ACC112 (cell line): Measurements from ENCODE around the gene ABLIM1.
A peak's percentile ranks its signal among the peaks of the same experiment; 100 is the strongest.

ENCODE experiments used
- H2AFZ ChIP-seq: fragments of 200-600 bp; sonication (generic); one replicate; pipeline ENCODE4 v1.6.0; 2017; ENCODE audit warnings: antibody characterized with exemption, low read length; ENCODE audit not compliant: unreplicated experiment
- H3K27ac ChIP-seq: fragments of 200-600 bp; sonication (generic); 2 replicates; pipeline ENCODE4 v1.5.1; 2014; ENCODE audit warnings: low read depth, mild to moderate bottlenecking, antibody characterized with exemption, low read length, moderate library complexity
- H3K27me3 ChIP-seq: fragments of 200-600 bp; sonication (generic); 2 replicates; pipeline ENCODE4 v1.6.1; 2014; ENCODE audit warnings: mild to moderate bottlenecking, antibody characterized with exemption, low read length, moderate library complexity, mixed read lengths; ENCODE audit not compliant: insufficient read depth
- H3K36me3 ChIP-seq: fragments of 200-600 bp; sonication (generic); 2 replicates; pipeline ENCODE4 v1.6.1; 2016; ENCODE audit warnings: mild to moderate bottlenecking, antibody characterized with exemption, low read length, moderate library complexity, mixed read lengths; ENCODE audit not compliant: insufficient read depth
- H3K4me1 ChIP-seq: fragments of 200-600 bp; sonication (generic); one replicate; pipeline ENCODE4 v1.6.1; 2016; ENCODE audit warnings: low read length, mixed read lengths; ENCODE audit not compliant: insufficient read depth, unreplicated experiment, control insufficient read depth
- H3K4me3 ChIP-seq: fragments of 200-600 bp; sonication (generic); 2 replicates; pipeline ENCODE4 v1.5.1; 2014; ENCODE audit warnings: mild to moderate bottlenecking, low read depth, low read length
- H3K79me2 ChIP-seq: fragments of 200-600 bp; sonication (generic); one replicate; pipeline ENCODE4 v1.6.0; 2016; ENCODE audit warnings: low read length; ENCODE audit not compliant: control insufficient read depth, unreplicated experiment, insufficient read depth

Gene ABLIM1

DNA sequence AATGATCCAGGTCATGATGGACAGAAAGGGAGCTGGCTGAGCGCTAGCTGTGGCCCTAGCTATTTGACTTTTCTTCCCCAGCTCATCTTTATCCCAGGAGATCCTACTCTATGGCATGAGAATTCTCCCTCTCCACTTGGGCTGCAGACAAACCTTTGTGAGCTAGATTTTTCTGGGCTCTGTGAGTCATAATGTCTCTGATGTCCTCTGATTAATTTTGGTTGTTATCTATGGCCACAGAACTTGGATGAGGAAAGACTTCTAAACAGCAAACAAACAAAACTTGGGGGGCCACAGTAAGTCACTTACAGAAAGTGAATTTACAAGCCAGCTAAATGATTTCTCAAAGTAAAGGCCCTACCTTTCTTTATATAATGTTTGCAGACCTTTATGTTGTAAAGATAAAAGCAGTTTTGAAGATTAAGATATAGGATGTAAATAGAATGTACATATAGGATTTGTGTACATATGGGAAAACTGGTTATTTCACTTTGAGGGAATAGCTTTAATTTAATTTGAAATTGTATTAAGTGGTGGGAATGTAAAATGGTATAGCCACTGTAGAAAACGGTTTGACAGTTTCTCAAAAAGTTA, 10.4 kb downstream of the ABLIM1 start:
- Histone ChIP-seq H2AFZ (no peak overlapping the region), H3K4me3 (no peak overlapping the region), H3K36me3 (no peaks in the 10 kb centered on the region), H3K27ac (no peak overlapping the region), H3K79me2 (no peaks in the 10 kb centered on the region), H3K4me1 (peaks cover 34% of the 10 kb centered on the region), H3K27me3 (no peaks in the 10 kb centered on the region)

DNA sequence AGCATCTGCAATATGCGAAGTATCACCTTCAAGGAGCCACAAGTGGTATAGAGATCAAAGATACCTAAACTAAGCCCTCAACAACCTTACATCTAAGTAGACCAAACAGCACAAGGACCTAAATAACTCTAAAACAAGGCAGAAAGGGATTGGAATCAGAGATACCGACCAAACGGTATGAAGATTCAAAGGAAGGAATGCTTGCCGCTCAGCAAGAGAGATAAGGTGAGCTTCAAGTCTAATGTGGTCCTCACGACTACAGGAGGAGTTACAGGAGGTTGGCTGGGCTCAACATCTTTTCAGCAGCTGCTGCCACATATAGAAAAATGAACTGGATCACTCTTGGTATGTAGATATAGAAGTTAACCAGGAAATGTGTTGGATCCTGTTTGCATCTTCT, 11.6 kb downstream of the ABLIM1 start:
- H3K79me2 ChIP-seq, result no peaks in the 10 kb centered on the region

DNA sequence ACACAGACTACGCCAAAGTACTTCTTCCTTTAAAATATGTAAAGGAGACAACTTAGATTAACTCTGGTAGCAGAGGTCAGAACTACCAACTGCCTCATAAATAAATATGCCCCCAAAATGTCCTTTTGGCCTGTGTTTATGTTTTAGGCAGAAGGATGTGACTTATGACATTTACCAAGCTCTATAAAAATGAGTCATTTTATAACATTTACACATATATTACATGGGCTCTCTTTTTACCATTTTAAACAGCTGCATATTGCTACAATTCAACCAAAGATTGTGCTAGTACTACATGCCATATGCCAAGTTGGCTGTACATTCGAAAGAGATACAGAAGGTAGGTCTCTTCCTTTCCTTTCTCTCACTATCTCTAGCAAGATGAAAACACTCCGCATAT, 12.4 kb downstream of the ABLIM1 start:
- Histone ChIP-seq H3K4me3 (no peak overlapping the region), H3K36me3 (no peaks in the 10 kb centered on the region), H3K79me2 (no peaks in the 10 kb centered on the region), H3K27ac (no peak overlapping the region), H3K4me1 (peaks cover 34% of the 10 kb centered on the region), H3K27me3 (no peaks in the 10 kb centered on the region), H2AFZ (no peak overlapping the region)

More for the DNA sequence above, 11.6 kb downstream of the ABLIM1 start:
- Histone ChIP-seq H2AFZ (no peak overlapping the region), H3K27ac (no peak overlapping the region), H3K36me3 (no peaks in the 10 kb centered on the region), H3K4me1 (peaks cover 34% of the 10 kb centered on the region), H3K4me3 (no peak overlapping the region), H3K27me3 (no peaks in the 10 kb centered on the region)

DNA sequence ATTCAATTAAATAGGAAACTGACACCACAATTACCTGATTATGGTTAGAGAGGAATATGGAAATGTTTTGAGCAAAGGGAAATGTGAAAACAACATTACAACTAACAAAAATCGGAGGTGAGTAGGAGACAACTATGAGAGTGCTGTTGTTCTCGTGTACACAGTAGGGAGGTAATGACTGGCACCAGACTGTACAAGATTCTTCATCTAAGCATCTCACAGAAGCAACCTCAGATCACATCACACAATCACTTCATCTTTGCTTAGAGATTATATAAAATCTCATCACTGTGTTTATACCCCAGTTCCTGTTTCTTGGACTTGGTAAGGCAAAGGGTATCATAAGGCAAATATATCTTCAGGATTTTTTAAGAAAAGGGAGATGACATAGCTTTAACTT, 14.9 kb downstream of the ABLIM1 start:
- Histone ChIP-seq H3K27me3 (no peaks in the 10 kb centered on the region), H3K79me2 (no peaks in the 10 kb centered on the region), H3K27ac (no peak overlapping the region), H3K36me3 (no peaks in the 10 kb centered on the region), H3K4me3 (no peak overlapping the region), H3K4me1 (peaks cover 41% of the 10 kb centered on the region), H2AFZ (no peak overlapping the region)

DNA sequence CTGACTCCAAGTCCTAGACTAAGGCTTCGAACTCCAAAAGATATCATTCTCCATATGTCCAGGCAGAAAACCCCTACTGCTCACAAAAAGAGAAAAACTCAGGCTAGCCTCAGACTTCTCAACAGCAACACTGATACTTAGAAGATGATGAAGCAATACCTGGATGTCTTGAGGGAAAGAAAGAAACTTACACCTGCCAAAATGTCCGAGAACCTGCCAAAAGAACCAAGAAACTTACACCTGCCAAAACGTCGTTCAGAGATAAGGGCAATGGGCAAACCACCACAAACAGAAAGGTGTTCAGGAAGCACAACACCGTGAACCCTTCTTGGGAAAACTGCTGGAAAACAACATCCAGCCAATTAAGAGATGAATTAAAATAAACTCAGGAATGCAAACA, 15.3 kb downstream of the ABLIM1 start:
- Histone ChIP-seq H3K36me3 (no peaks in the 10 kb centered on the region), H3K4me3 (no peak overlapping the region), H3K27ac (no peak overlapping the region), H2AFZ (no peak overlapping the region), H3K4me1 (peaks cover 37% of the 10 kb centered on the region), H3K79me2 (no peaks in the 10 kb centered on the region), H3K27me3 (no peaks in the 10 kb centered on the region)

DNA sequence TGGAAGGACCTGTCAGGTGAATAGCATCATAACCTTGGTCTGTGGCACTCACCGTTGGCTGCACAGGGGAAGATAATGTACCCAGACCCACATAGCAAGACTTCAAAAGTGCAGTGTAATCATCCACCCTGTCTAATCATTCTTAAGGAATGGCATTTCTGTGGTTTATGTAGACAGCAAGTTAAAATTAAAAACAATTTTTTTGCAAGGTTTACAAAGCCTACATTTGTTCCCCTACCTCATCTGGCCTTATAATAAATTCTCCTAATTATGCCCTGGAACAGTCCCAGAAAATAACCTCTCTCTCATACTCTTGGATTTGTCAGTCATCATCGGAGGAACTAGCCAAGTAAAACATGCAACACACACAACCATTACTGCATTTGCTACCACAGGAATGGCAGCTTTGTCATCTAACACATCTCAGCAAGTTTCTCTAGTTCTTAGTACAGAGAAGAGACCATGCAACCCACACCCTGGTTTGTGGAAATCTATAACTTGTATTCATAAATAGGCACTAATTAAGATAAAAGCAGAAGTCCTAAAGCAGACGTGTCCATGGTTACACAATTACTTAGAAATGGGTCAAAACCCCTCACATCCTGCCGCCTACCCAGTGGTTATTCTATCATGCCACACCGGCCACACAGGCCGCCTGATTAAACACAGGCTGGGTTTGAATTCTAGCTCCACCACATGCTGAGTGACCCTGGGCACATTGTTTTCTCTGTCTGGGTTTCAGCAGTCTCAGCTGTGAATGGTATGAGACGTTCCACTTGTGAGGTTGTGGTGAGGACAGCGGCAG, 19.1 kb downstream of the ABLIM1 start:
- H3K4me1 ChIP-seq, result peaks cover 28% of the 10 kb centered on the region
- no peaks in the 10 kb centered on the region for H3K79me2 ChIP-seq
- H3K36me3 ChIP-seq, result no peaks in the 10 kb centered on the region
- H3K27ac ChIP-seq, result peak overlapping the region; percentile 45
- H2AFZ ChIP-seq, result no peak overlapping the region
- H3K27me3 ChIP-seq, result no peaks in the 10 kb centered on the region
- no peak overlapping the region for H3K4me3 ChIP-seq

DNA sequence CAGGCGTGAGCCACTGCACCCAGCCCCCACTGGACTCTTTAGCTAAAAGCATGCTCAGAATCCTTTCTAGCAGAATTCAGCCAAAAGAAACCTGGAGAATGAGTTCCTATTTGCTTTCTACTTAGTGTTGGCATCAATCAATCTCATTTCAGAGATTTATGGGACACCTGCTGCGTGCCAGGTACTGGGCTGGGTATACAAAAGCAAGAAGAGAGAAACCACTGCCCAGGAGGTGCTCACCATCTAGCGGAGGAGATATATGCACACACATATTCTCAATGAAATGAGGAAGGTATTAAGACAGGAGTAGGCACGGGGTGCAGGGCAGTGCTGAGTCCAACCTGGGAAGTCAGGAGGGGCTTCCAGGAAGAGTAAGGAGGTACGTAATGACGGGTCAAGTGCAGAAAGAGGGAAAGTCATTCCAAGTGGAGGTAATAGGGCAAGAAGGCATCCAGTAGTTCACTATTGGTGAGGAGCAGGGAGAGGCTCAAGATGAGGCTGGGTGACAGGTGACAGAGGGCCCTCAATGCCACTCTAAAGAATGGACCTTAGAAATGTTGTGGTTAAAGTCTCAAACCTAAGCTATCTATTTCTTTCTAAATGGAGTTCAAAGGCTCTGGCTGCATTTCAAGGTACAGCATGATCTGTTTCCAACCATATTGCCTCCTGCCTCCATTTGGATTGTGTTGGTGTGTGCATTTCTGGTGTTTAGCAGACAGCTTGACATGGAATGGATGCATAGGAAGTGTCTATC, 22.1 kb downstream of the ABLIM1 start:
- H3K27ac ChIP-seq, result no peak overlapping the region

DNA sequence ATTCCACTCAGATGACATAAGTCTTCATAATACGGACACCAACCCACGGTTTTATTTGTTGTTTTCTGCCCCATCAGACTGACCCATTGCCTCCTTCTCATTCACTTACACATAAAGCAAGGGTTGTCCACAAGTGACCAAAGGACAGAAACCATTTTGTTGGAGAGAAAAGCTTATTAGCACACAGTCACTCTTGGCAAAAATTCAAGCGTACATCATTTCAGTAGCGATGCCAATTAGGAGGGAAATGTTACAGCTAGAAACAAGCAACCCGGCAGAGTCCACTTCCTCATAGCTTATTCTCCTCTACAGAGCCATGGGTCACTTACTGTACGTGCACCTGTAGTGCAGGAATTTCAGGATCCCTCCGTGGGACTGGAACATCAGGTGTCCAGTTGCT, 23.0 kb downstream of the ABLIM1 start:
- Histone ChIP-seq H3K36me3 (no peaks in the 10 kb centered on the region), H3K79me2 (no peaks in the 10 kb centered on the region), H3K27ac (peak overlapping the region; percentile 70), H3K27me3 (0 out of 2 replicates have a peak, but pooled peaks cover 7% of the 10 kb centered on the region), H3K4me3 (peak overlapping the region; percentile 32; the same call in 1 of the 2 replicates), H3K4me1 (peaks cover 51% of the 10 kb centered on the region), H2AFZ (no peak overlapping the region)

More for the DNA sequence above, 22.1 kb downstream of the ABLIM1 start:
- H3K27me3 ChIP-seq, result 0 out of 2 replicates have a peak, but pooled peaks cover 6% of the 10 kb centered on the region
- H3K36me3 ChIP-seq, result no peaks in the 10 kb centered on the region
- no peak overlapping the region for H2AFZ ChIP-seq
- H3K4me1 ChIP-seq, result peaks cover 48% of the 10 kb centered on the region
- H3K79me2 ChIP-seq, result no peaks in the 10 kb centered on the region
- H3K4me3 ChIP-seq, result no peak overlapping the region

DNA sequence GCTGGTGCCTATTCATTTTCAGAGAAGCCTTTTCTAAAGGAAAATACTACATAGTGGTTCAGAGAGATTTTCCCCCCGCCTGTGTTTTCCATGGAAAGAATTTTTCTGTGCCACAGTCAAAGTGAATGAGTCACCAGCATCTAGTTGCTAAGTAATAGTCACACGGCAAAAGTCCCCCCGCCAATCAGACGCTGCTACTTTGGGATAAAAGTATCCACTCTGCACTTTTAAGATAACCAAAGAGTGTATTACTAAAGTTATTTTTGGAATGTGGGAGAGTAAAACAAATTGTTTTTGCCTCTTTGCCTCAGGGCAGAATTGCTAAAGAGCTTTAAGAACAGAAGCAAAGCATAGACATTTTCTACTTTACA, 23.5 kb downstream of the ABLIM1 start:
- H3K27ac ChIP-seq, result peak overlapping the region; percentile 70
- peak overlapping the region; percentile 32; the same call in 1 of the 2 replicates for H3K4me3 ChIP-seq
- H3K27me3 ChIP-seq, result 0 out of 2 replicates have a peak, but pooled peaks cover 7% of the 10 kb centered on the region
- H2AFZ ChIP-seq, result no peak overlapping the region
- H3K36me3 ChIP-seq, result no peaks in the 10 kb centered on the region
- peaks cover 51% of the 10 kb centered on the region for H3K4me1 ChIP-seq
- no peaks in the 10 kb centered on the region for H3K79me2 ChIP-seq

DNA sequence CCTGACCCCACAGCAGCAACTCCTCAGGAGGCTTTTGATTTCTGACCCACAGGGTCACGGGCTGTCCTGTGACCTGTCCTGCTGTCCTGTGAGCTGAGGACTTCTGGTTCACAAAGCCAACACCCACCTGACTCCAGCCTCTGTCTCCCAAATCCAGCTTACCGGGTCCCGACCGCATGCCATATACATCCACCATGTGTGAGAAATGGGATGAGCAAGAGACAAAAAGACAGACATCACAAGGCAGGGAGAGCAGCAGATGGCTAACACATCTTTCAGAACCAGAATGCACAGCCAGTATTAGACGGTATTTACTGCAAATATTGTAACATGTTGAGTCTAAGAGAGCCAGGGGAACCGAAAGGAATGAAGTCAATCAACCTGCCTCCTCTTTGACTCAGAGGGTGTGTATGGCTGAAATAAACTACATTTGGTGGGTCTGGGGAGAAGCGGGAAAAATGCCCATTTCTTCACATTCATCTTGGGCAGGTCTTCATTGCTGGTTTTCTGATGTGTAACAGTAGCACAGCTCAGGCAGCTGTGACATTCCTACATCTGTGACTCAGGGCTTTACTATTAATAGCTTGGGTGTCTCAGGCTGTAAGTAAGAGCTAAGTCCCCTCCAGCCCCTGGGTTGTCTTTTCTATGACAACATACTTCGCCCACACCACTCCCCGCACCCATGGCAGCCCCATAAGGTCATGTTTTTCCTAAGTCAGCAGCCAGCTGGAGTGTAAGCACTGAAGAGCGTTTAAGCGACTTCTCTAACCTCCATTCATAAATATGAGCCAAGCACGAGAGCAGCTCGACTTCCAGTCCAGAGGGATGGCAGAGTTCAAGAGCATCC, 25.0 kb downstream of the ABLIM1 start:
- Histone ChIP-seq H3K27me3 (0 out of 2 replicates have a peak, but pooled peaks cover 7% of the 10 kb centered on the region), H3K4me3 (peak overlapping the region; percentile 78), H3K4me1 (peaks cover 37% of the 10 kb centered on the region), H3K79me2 (no peaks in the 10 kb centered on the region), H3K27ac (peak overlapping the region; percentile 34), H3K36me3 (no peaks in the 10 kb centered on the region), H2AFZ (no peak overlapping the region)
